GM19035 (cell line): Measurements from ENCODE around the gene ZBTB2.

Source experiments
- ATAC-seq: cut with Tn5 transposase; IDR thresholded peaks from one replicate; pipeline ENCODE4 v1.9.1; 2021; ENCODE audit not compliant: unreplicated experiment

The ZBTB2 gene, protein sequence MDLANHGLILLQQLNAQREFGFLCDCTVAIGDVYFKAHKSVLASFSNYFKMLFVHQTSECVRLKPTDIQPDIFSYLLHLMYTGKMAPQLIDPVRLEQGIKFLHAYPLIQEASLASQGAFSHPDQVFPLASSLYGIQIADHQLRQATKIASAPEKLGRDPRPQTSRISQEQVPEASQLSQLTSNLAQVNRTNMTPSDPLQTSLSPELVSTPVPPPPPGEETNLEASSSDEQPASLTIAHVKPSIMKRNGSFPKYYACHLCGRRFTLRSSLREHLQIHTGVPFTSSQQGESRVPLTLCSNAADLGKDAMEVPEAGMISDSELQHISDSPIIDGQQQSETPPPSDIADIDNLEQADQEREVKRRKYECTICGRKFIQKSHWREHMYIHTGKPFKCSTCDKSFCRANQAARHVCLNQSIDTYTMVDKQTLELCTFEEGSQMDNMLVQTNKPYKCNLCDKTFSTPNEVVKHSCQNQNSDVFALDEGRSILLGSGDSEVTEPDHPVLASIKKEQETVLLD

DNA sequence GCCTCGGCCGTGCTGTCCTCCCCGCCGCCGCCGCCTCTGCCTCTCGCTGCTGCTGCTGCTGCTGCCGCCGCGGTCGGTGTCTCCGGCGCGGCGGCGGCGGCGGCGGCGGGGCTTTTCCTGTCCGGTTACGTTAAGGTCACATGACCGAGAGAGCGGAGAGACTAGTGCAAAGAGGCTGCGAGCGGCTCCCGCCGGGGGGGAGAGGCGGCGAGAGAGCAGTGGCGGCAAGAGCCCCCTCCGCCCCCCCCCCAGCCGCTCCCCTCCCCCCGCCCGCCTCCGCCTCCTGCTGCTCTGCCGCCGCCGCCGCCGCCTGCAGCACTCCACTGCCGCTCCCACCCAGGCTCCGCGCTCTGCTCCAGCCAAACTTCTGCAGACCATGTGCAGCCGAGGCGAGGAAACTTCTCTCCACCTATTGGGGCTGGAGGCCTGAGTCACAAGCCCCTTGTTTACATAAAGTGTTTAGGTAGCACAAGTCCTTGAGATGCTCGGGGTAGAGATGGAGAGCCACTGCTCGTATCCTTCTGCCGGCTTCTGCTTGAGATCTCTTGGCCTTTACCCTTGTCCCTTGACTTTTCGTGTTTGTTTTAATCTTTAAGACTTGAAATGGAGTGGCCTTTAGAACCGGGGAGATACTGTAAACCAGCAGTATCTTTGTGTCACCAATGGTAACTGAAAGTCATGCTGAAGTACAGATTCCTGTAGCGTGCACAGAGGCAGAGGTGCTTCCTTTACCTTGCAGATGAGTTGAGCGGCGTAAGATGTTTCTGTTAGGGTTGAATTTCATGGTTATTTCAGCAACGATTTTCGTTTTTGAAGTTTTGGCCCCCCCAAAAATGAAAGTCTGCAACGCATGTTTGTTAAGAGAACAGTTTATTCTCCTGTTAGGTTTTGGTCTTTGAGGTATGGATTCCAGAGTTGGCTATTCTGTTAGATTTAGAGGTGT lies at the start of gene ZBTB2:
Gene ZBTB2 (minus strand): TSS at position 89 of the 943 bp plus-strand sequence. CDS start 17,922 bp downstream, outside the sequence.
- ATAC-seq = peak; percentile 9

DNA sequence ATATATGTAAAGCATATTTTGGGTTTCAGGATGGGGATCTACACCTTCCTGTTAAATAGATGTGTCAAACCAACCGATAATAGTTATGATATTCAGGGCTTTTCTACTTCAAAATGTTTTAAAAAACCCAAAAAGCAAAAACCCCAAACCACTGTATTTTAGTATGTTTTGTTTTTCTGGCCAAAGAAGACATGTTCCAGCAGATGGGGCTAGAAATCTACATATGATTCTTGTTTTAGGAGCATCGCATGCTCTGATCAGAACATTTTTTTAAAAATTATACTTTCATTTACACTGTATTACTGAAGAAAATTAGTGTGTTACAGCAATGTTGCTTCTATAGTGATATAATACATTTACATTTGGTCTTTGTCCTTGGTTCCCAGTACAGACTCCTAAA lies 49.6 kb upstream of the ZBTB2 start:
- peak; percentile 60 for ATAC-seq

DNA sequence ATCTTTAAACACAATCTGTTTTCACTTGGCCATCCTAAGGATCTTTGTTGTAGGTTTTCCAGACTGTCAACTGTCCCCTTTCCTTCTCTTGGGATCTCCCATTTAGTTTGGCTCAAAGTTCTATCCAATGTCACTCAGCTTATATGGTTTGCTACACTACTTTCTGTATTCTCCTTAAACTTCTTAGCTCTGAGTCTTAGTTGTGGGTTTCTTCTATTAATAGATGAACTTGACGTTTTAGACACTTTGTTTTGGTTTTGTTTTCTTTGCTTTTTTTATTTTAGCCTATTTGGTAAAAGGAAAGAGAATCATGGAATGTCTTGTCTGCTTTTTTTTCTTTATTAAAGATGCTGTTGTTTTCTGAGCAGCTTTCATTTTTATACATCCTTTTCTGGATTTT lies 49.1 kb upstream of the ZBTB2 start:
- ATAC-seq = peak; percentile 59

DNA sequence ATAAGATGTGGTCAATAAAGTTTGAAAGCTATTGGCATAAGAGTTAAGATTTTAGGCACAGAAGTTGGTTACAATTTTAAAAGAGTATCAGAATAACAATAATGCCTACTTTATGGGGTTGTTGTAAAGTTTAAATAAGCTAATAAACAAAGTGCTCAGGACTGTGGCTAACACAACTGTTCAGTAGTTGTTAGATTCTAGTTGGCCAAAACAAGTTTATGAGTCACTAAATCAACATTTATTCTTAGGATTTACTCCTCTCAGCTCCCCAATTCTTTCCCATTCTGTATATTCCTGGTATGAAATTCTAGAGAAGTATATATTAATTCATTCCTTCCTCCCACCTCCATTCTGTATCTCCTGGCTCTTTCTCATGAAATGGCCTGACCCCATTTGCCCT lies 46.0 kb upstream of the ZBTB2 start:
- ATAC-seq = no peak

DNA sequence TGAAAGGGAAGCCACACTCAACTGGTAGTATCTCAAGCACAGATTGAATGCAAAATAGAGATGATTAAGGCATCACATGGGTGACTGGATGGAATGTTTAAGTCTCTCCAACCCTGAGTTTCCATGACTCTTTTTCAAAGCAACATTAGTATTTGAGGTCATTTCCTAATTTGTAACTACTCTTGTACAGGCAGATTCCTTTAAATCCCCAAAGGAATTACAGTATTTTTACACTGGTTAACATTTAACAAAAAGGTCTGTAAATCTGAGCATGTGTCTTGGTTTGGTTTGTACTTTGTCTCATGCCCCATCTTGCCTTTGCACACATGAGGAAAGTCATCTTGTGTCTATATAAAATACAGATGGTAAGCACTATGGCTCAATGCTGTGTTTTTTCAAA lies 45.4 kb upstream of the ZBTB2 start:
- ATAC-seq = no peak

DNA sequence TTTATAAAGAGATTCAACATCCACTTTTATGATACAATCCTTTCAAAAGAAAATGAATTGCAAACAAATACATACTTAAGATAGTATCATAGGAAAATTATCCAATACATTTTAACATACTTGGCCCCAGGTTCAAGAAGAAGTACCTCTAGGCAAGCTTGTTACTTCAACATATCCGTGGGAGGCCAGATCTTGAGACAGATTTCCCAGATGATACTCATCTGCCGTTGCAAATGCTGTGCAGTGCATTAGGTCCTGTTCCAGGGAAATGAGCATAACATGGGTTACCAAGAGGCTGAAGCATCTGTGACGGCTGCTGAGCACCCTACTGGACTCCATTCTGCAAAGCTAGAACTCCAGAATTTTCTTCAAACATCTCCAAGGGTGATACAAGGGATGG lies 44.9 kb upstream of the ZBTB2 start:
- no peak for ATAC-seq

DNA sequence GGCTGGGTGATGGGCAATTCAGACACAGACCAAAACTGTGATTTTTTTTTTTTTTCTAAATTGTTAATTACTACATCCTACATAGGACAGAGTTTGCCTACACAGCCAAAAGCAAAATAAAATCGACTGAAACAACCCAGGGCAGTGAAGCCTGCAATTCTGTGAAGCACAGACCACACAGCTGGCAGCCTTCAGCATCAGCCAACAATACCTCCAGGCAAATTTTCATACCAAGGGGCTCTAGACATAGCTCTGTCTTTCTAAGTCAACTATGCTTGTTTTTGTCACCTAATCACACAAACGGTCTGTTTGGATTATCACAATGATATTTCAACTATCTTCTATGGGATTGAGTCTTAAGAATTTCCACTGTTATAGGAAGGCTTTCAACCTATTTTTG lies 43.0 kb upstream of the ZBTB2 start:
- ATAC-seq = no peak

DNA sequence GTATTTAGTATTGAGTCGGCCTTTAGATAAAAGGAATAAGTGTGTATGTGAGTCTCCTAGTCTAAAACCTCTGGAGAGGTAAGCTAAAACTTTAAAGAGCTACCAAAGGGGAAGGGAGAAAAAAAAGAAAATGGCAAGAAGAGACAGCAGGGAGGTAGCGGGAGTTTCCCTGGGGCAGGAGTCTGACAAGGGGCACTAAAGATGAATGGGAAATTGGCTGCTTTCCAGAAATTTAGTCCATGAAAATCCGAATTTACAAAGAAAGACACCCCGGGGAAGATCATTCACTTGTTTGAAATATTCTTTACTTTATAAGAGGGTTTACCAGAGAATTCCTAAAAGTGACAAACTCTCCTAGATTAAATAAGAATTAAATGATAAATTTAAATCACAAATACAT lies 41.3 kb upstream of the ZBTB2 start:
- ATAC-seq = no peak

DNA sequence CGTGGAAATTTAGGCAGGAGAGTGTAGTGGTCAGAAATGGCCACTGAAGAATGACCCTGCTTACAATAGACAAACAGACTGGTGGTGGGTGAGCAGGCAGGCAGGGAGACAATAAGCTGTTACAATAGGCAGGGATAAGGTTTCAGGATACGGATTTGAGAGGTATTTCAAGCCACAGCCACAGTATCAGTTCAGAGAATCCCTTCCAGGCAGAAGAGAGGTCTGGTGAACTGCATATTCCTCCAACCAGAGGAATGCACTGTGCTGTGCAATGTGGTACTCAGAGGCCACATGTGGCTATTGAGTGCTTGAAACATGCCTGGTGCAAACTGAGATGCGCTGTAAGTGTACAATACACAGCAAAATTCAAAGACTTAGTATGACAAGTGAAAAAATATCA lies 40.0 kb upstream of the ZBTB2 start:
- no peak for ATAC-seq

DNA sequence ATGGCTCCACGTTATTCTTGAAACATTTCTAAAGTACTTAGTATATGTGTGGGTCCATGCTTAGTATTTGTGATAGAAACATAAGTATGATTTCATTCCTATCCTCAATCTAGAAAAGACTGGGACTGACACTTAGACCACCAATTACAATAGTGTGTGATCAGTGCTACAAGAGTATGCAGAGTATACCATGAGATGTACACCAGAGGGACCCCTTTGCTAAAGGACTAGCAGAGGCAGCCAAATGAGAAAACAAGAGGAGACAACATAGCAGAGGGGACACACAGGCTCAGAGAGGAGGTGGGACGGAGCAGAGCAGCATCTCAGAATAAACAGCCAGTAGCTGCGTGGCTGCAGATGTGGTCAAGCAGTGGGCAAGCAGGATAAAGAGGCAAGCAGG lies 39.5 kb upstream of the ZBTB2 start:
- no peak for ATAC-seq

DNA sequence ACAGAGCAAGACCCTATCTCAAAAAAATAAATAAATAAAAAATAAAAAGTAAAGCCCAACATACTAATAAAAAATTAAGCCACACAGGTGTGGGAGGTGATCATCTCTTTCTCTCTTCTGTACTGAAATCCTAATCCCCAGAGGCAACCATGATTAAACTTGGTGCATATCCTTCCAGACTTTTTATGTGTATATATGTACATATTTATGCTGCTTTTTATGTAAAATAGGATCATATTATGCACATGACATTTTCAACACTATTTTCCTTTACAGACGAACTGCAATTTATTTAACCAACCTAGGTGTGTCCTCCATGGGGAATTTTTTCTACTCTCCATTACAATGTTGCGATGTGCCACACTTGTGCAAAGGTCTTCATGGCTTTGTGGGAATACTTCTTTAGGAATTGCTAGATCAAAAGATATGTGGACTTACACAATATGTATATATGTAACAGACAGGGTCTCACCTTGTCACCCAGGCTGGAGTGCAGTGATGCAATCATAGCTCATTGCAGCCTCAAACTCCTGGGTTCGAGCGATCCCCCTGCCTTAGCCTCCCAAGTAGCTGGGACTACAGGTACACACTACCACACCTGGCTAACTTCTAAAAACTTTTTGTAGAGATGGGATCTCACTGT lies 36.9 kb upstream of the ZBTB2 start:
- no peak for ATAC-seq

DNA sequence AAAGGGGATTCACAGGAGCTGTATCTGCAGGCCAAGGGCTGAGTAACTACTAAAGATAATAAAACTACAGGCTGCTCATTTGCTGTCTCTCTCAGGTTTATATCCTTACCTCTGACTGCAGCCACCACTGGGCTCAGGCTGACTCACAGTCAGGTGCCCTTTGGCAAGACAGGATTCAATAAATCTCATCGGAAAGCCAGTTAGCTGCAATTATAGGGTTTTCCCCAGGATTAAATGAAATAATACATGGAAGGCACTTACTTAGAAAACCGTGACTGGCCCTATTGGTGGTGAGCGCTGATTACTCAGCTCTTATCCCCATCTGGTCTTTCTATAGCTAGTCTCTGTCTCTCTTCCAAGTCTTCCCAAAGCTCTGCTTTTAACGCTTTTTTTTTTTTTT lies 34.2 kb upstream of the ZBTB2 start:
- no peak for ATAC-seq

DNA sequence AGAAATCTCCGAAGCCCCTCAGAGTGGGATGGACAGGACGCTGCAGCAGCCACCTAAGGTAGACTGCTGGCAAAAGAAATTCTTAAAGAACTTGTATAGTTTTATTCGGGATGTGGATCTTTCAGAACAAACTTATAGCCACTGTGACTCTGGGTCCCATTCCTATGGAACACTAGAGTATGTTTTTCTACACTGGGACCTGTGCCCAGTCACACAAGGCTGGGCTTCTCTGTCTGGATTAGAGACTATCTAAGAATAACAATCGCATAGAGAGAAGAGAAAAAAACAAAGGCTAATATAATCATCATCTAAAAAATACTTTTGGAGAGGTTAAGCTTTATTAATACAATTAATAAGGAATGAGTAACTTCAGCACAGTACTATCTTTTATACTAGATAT lies 31.6 kb upstream of the ZBTB2 start:
- no peak for ATAC-seq

DNA sequence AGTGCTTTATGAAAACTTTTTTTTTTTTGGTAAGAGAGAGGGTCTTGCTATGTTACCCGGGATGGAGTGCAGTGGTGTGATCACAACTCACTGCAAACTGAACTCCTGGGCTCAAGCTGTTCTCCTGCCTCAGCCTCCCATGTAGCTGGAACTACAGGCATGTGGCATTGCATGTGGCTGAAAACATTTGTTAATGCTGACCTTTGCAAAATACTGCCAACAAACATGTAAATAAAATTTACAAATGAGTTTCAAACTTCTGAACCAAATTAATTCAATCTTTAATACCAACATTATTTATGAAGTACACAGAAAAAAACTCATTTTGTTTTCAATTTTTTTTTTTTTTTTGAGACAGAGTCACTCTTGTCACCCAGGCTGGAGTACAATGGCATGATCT lies 26.1 kb upstream of the ZBTB2 start:
- no peak for ATAC-seq

DNA sequence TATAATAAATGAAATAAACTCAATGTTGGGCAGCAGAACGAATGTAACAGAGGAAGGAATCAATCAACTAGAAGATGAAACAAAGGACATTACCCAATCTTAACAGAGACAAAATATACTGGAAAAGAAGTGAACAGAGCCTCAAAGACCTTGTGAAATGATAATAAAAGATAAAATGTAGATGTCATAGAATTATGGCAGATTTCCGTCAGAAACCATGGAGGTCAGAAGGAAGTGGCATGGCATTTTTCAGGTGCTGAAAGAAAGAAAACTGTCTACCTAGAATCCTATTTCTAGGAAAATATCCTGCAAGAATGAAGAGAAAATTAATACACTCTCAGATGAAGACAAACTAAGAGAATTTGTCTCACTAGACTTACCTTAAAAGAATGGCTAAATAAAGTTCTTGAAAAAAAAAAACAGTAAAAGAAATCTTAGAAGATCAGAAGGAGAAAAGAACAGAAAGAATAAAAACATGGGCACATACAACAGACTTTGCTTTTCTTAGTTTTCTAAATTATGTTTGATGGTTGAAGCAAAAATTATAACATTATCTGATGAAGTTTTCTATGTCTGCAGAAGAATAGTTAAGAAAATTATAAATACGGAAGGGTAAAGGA lies 23.4 kb upstream of the ZBTB2 start:
- no peak for ATAC-seq

DNA sequence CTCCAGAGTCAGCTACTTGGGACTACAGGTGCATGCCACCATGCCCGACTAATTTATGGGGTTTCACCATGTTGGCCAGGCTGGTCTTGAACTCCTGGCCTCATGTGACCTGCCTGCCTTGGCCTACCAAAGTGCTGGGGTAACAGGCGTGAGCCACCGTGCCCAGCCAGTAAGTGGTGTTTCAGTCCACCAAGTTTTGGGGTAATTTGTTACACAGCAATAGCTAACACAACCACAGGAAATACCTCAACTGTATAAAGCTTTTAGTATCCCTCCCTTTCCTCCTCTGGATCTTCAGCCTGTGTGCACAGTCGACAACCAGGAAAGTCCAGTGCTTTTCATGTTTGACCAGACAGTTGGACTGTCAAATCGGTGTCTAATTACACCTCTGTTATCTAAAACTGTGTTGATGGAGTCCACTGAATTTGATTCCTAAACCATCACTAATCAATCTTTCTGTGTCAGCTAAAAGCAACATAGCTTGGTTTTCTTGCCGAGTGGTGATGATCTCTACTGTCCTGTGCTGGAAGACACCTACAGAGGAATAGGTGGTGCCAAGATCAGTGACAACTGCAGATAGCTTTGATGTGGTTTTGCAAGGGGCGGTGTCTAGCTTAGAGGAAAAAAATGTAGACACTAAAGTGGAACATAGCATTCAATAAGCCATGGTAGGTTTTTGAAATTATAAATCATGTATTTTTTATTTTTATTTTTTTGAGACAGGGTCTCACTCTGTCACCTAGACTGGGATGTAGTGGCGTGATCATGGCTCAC lies 22.2 kb upstream of the ZBTB2 start:
- no peak for ATAC-seq

DNA sequence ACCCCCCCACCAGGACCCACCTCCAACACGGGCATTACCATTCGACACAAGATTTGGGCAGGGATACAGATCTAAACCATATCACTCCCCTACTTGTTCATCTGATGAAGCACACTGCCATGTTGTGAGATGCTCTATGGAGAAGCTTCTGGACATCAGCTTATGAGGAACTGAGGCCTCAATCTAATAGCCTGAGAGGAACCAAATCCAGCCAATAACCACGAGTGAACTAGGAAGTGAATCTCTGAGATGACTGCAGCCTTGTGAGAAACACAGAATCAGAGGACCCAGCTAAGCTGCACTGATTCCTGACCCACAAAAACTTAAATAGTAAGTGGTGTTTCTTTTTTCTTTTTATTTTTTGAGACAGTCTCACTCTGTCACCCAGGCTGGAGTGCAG lies 21.6 kb upstream of the ZBTB2 start:
- no peak for ATAC-seq

DNA sequence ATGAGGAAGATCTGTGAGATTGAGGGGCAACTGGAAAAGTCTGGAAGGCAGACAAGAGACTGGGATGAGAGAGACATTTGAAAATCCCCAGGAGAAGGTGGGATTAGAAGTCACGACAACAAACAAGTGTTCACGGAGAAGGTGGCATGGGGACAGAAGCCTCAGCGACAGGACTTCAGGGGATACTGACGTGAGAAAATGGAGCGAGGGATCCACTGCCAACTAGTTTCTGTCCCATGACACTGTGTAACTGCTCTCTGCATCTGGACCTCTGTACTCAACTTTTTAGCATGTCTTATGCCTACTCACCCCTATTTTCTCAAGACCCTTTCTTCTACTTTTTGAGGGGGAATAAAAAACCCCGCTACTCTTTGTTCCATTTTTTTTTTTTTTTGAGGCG lies 18.3 kb upstream of the ZBTB2 start:
- no peak for ATAC-seq

DNA sequence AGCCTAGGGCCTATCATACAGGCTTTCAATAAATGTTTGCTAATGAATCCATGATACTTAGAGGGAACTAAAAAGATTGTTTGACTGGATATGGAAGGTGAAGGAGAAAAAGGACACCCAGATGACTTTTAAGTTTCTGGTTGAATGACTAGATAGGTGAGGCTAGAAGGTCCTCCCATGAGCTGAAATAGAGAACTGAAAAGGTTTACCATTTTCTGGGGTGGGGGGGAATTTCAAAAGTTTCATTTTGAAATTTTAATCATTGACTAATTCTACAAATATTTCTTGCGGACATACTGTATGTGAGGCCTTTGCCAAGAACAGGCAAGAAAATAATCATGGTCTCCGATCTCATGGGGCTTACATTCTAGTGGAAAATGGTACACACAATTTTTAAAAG lies 17.9 kb upstream of the ZBTB2 start:
- no peak for ATAC-seq

DNA sequence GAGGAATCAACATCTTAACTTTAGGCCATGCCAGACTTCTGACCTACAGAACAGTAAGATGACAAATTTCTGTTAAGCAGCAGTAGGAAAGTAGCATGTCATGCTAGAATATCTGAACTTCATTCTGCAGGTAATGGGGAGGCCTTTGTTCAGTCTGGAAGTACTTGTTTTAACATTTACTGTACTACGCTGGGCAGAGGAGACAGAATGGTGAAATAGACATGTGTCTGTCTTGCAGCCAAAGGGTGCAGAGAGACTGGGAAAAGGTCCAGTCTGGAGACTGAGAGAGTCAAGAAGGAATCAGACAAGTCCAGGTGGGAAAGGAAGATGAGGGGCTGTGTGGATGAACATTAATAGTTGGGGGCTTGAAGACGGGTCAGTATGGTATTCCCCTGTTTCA lies 17.5 kb upstream of the ZBTB2 start:
- ATAC-seq = no peak
